ENCODE data around the gene TMEM31. TPM values are rescaled to one million over a fixed set of nuclear protein-coding genes. Genes with fewer than 3 reads are reported as not detected.
A peak's percentile ranks its signal among the peaks of the same experiment; 100 is the strongest.

Gene TMEM31
- polyA plus RNA-seq (ENCODE audit: insufficient read length in 10 of 10) = 1 to 10 TPM in 4 of 10 donors, under 1 TPM in 6; 0.38 to 1.5 (median 0.76) TPM
- long read RNA-seq, donor 1 = 0 reads
- long read RNA-seq, donor 2 = 0 reads
- long read RNA-seq, donor 3 = 0 reads
- long read RNA-seq, donor 4 = 0 reads
- long read RNA-seq, donor 5 = 0 reads
- long read RNA-seq, donor 6 = 0 reads
- long read RNA-seq, donor 7 = 0 reads
- long read RNA-seq, donor 8 = 0 reads
- long read RNA-seq, donor 9 = 0 reads

DNA sequence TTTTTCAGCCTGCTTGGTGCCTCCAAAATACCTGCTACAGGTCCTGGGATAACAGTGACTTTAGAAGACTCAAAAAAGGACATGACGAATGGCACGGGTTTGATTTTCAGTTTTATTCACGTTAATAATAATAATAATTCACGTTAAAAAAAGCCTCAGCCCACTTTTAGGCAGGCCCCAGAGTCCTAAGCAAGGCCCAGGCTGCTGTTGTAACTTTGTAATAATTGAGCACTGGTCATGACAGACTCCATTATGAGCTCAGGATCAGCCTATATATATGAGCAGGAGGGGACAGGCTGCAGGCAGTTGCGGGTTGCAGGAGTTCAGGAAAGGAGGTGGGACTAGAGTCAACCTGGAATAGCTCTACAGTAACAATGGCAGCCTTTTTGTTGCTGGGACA lies at the start of gene TMEM31:
Gene TMEM31 (plus strand): TSS at position 301 of the 400 bp plus-strand sequence. CDS start 1,350 bp downstream, outside the sequence.
- DNase-seq = no peak

DNA sequence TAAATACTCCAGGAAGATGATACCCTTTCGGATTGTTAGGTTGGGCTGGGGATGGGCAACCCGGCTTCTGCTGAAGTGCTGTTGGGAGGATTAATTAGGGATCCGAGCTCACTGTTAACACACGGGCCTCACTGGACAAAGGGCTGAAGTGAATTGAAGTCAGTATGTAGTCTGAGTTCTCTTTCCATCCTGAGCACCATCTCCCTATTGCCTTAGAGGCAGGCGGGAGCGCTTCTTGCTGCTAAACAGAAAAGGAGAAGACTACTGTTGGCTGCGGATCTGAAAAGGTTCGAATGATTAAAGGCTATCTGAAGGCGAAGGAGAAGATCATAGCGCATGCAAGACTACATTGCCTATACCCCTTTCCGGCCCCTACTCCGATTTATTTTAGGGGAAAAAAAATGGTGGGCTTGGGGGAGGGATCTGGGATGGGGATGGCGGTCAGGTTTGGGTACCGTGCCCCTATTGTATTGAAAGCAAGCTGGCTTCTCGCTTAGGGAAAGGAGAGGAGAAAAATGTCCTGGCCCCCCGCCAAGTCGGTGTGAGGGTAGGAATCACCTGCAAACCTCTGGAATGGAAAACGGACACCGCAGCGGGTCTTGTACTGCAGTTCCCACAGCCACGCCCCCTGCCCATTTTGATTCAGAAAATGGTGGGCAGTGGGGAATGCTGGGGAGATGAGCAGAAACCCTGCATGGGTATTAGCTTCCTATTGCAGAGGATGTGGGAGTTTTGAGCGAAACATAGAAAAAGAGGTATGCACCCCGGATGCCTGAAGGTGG lies 46.5 kb upstream of the TMEM31 start:
- DNase-seq = no peak

- no peak for DNase-seq
These were observed 44.3 kb upstream of the TMEM31 start for GRCh38 chrX:103666202-103667107.

- no peak for DNase-seq
These were observed 41.0 kb upstream of the TMEM31 start for GRCh38 chrX:103669745-103670144.

DNA sequence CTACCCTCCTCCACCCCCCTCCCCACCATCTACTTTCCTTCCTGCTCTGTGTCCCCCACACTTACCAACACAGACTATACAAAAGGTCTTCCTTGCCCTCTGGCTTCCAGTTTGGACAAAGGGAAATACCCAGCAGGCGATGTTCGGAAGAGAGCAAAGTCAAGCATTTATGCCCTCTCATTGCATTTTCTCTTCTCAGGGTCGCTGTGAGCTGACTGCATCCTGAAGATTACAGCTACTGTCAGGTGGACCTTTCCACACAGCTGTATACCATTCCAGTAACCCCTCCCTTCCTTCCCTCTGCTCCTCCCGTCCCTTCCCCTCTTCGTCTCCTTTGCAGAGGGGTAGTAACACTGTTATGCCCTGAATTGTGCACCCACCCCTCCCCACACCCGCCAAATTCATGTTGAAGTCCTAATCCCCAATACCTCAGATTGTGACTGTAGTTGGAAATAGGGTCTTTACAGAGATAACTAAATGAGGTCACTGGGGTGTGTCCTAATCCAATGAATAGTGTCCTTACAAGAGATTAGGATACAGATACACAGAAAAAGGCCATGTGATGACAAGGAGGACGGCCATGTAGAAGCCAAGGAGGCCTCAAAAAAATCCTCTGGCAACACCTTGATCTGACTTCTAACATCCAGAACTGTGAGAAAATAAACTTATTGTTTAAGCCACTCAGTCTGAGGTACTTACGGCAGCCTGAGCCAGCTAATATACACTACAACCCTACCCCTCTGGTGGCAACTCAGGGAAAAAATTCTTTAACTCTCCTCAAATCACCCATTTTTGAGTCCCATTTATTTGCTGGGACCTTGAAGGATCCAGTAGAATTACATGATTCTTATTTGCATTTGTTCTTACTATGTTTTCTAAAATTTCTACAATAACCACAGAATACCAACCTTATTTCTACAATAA lies 35.9 kb upstream of the TMEM31 start:
- DNase-seq = no peak

- DNase-seq = peak in 1 of 3 donors; percentile 39
These were observed 32.3 kb upstream of the TMEM31 start for GRCh38 chrX:103678199-103678993.

- no peak for DNase-seq
These were observed 29.3 kb upstream of the TMEM31 start for GRCh38 chrX:103681443-103681842.

DNA sequence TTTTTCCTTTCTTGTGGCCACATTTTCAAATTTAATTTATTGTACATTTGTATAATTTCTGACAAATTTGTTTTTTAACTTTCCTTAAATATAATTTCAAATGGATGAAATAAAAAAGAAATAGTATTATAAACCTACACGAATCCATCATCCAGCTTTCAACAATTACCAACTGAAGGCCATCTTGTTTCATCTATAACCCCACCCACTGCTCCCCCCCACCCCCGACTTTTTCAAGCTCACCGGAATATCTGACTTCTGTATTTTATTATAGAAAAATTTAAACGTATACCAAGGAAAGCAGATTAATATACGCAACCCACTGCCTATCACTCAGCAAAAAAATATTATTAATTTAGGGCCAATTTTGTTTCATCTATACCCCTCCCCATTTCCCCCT lies 25.3 kb upstream of the TMEM31 start:
- peak in 2 of 3 donors; percentile 14 to 26 for DNase-seq

DNA sequence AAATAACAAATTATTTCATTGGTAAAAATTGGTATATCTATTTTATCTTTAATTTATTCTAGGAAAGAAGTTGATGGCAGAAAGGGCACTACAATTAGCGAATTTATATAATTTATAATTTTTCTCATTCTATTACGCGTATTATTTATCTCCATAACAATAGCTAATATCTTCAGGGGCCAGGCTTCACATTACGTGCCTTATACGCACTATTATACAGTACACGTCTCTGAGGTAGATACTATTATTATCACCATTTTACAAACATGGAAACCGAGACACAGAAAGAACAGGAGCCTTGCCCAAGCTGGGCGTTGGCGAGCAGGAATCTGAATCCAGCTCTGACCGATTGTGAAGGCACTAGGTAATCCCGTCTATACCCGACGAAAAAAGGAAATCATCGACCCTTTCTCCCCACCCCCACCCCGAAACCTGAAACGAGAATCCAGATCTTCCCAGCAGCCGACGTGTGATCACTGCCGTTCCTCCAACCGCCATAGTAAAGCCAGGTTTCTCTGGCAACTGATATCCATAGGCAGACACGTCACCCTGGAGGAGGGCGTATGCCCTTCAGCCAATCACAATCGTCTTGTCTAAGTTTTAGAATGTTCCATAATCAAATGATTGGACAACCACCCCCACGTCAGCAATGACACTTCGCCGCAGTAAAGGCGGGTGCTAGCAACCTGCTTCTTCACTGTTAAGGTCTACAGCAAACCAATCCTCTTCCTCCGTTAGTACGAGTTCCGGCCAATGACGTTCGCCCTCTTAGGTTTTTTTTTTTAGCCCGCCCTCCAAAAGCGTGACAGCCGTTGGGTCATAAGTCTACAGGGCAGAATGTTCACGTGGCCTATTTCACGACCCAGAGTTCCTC lies 24.3 kb upstream of the TMEM31 start, which contains the start of gene MORF4L2:
Gene MORF4L2 (minus strand): TSS at position 501 of the 874 bp plus-strand sequence. CDS start 9,672 bp downstream, outside the sequence.
- peak; percentile 94 to 98 (median 96) for DNase-seq

GRCh38 chrX:103687073-103687695 lies 23.5 kb upstream of the TMEM31 start:
- peak in 2 of 3 donors; percentile 87 to 95 for DNase-seq

GRCh38 chrX:103687696-103688201 lies 23.0 kb upstream of the TMEM31 start:
- DNase-seq = peak; percentile 82 to 92 (median 85)

DNA sequence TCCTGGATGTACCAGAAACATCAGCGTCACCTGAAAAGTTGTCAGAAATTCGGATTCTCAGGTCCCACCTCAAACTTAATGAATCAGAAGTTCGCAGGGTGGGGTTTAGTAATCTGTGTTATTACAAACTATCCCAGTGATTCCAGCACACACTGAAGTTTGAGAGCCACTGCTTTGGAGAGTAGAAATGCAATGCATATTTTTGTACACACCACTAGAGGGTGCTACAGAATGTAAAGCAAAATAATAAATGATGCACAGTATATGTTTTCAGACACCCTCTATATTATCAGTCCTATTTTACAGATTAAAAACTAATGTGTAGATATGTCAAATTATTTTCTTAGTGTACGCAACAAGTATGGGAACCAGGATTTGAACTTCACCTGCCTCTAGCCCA lies 21.8 kb upstream of the TMEM31 start:
- peak in 2 of 3 donors; percentile 20 to 58 for DNase-seq

DNA sequence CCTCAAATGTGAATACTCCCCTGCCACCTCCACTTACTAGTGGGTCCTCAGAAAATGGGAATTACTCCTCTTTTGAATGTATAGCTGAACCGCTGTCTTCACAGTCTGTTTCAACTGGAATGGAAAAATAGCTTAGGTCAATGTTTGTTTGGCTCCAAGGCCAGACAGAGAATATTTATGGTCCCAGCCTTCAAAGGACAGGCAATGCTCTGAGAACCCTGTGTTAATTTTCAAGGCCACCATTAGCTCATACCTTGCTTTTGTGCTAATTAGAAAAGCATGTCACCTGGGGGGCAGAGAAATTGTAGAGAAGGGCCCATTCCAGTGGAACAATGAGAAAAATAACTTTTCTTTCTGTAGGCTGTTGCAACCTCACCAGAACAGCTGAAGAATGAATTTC lies 19.6 kb upstream of the TMEM31 start:
- DNase-seq = no peak

DNA sequence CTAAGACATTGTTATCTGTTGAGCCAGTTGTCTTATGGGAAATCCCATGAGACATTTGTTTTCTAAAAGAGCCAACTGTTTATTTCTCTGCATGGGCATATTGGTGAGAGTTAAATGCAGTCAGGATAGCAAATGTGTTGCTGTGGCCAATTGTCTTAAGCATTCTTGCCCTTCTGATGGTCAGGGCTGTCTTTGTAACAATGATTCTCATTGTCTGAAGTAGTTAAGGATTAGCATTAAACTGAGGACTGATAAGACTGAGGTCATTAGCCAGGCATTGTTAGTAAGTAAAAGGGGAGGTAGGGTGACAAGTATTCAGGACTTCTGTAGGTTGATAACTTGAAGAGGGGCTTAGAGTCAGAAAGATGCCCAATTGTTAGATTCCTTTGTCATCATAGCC lies 13.0 kb upstream of the TMEM31 start:
- no peak for DNase-seq

DNA sequence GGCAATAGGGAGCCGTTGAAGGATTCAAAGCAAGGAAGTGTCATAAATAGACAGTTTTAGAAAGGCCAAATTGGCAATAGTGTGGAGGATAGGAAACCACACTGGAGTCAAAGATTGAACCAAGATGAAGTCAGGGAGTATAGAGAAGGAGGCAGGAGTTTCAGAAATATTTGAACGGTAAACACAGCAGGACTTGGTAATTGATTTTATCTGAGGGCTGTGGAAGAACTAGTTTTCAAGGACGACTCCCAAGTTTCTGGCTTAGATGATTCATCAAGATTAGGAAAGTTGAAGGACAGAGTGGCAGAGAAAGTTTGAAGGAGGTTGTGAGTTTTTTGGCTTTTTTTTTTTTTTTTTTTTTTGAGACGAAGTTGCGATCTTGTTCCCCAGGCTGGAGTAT lies 11.5 kb upstream of the TMEM31 start:
- no peak for DNase-seq

DNA sequence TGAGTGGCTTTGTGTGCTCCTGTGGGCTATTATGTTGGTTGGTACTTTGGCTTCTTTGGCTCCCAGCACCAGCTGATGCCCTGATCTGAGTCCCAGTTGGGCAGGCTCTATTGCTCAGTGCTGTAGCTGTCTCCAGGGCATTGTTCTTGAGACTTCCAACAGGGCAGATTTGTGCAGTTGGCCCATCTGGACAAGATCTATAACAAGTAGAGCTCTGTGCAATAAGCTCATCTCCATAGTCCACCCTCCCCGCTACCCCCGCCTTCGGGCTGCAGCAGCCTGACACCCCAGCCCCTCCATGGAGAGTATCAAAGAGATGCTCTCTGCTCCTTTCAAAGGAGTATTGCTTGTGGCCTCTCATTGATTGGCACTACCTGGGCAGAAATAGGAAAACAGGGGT lies 5.8 kb upstream of the TMEM31 start:
- DNase-seq = no peak

DNA sequence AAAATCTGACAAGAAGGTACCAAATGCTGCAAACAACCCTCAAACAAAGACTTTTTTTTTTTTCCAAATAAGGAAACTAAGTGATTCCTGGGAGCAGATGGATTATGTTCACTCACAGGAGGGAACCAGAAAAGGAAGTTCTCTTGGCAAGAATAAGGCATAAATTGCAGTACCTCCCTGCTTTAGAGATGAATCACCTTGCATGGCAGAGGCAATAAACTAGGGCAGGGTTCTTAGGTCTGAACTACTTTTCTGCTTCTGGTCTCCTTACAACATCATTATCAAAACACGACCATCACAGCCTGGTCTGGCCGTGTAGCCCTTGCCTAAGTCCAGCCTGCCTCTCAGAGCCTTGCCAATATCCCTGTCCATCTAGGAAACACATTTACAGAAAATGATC lies 6.3 kb downstream of the TMEM31 start:
- peak in 1 of 3 donors; percentile 48 for DNase-seq

GRCh38 chrX:103718120-103718519 lies 7.4 kb downstream of the TMEM31 start:
- no peak for DNase-seq

Measured in muscle of back (tissue), 13 donors.